Activated T-helper 9 cell treated with anti-CD3 and anti-CD28 coated beads, Interleukin-2, amount 50 U/mL, for 16 hours (primary cell): ENCODE measurements around the gene VSTM4.

Experiments used
- DNase-seq: peaks from one replicate; pipeline ENCODE4 v3.0.0-alpha.2; 2020; ENCODE audit warnings: low read depth

Gene VSTM4

GRCh38 chr10:49116509-49117375 lies 1.4 kb upstream of the VSTM4 start:
- no peak for DNase-seq

- no peak for DNase-seq
Observed at GRCh38 chr10:49115796-49116508, 630 bp upstream of the VSTM4 start.

- DNase-seq: no peak
Observed at GRCh38 chr10:49114718-49115014, 656 bp downstream of the VSTM4 start.

- no peak for DNase-seq
Observed at GRCh38 chr10:49113741-49114141, 1.6 kb downstream of the VSTM4 start.

- no peak for DNase-seq
Observed at GRCh38 chr10:49112851-49113250, 2.5 kb downstream of the VSTM4 start.

GRCh38 chr10:49112098-49112497 lies 3.2 kb downstream of the VSTM4 start:
- DNase-seq: no peak

GRCh38 chr10:49111320-49111698 lies 4.0 kb downstream of the VSTM4 start:
- DNase-seq: no peak

- no peak for DNase-seq
Observed at GRCh38 chr10:49110684-49111319, 4.5 kb downstream of the VSTM4 start.

GRCh38 chr10:49109669-49110340 lies 5.5 kb downstream of the VSTM4 start:
- DNase-seq: no peak

- DNase-seq: no peak
Observed at GRCh38 chr10:49108656-49109055, 6.7 kb downstream of the VSTM4 start.

- no peak for DNase-seq
Observed at GRCh38 chr10:49107887-49108267, 7.4 kb downstream of the VSTM4 start.

- no peak for DNase-seq
Observed at GRCh38 chr10:49107111-49107886, 8.0 kb downstream of the VSTM4 start.

- no peak for DNase-seq
Observed at GRCh38 chr10:49106451-49106850, 8.9 kb downstream of the VSTM4 start.

GRCh38 chr10:49105076-49105475 lies 10.2 kb downstream of the VSTM4 start:
- DNase-seq: no peak

- DNase-seq: no peak
Observed at GRCh38 chr10:49104323-49104722, 11.0 kb downstream of the VSTM4 start.

GRCh38 chr10:49103761-49104160 lies 11.6 kb downstream of the VSTM4 start:
- DNase-seq: no peak

GRCh38 chr10:49099046-49099445 lies 16.3 kb downstream of the VSTM4 start:
- DNase-seq: no peak

- DNase-seq: no peak
Observed at GRCh38 chr10:49096890-49097445, 18.4 kb downstream of the VSTM4 start.

GRCh38 chr10:49094646-49095045 lies 20.7 kb downstream of the VSTM4 start:
- DNase-seq: no peak

GRCh38 chr10:49093922-49094321 lies 21.4 kb downstream of the VSTM4 start:
- no peak for DNase-seq

GRCh38 chr10:49092477-49092876 lies 22.8 kb downstream of the VSTM4 start:
- DNase-seq: no peak
